ENCODE data around the gene KANSL1. TPM values are rescaled to one million over a fixed set of nuclear protein-coding genes. Genes with fewer than 3 reads are reported as not detected.

KANSL1 gene
- total RNA-seq, 1 donor from 2014 or later: 99.8 TPM

DNA sequence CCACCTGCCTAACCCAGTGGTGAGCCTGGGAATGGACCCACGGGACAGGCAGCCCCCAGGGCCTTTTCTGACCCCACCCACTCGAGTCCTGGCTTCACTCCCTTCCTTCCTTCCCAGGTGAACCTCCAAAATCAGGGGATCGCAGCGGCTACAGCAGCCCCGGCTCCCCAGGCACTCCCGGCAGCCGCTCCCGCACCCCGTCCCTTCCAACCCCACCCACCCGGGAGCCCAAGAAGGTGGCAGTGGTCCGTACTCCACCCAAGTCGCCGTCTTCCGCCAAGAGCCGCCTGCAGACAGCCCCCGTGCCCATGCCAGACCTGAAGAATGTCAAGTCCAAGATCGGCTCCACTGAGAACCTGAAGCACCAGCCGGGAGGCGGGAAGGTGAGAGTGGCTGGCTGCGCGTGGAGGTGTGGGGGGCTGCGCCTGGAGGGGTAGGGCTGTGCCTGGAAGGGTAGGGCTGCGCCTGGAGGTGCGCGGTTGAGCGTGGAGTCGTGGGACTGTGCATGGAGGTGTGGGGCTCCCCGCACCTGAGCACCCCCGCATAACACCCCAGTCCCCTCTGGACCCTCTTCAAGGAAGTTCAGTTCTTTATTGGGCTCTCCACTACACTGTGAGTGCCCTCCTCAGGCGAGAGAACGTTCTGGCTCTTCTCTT is 196.8 kb downstream of the KANSL1 start:
- Mint-ChIP-seq H3K9me3 (ENCODE audit: unreplicated experiment) (no peaks in the 10 kb centered on the region), H3K4me1 (ENCODE audit: low read depth, unreplicated experiment) (peaks cover 6% of the 10 kb centered on the region), H3K36me3 (ENCODE audit: low read depth, unreplicated experiment) (peaks cover 2% of the 10 kb centered on the region), H3K27me3 (ENCODE audit: low read depth, unreplicated experiment) (peaks cover 4% of the 10 kb centered on the region), H3K4me3 (ENCODE audit: unreplicated experiment) (no peak overlapping the region), H3K27ac (ENCODE audit: unreplicated experiment) (no peak overlapping the region)
- DNase-seq (ENCODE audit: low read depth): no peak
- Histone ChIP-seq H3K27me3 (ENCODE audit: insufficient read depth, low read length) (no peaks in the 10 kb centered on the region), H3K9me3 (ENCODE audit: insufficient read depth, low read depth, low read length) (no peaks in the 10 kb centered on the region), H3K9ac (ENCODE audit: low read length) (no peak overlapping the region), H3K79me2 (ENCODE audit: insufficient read depth, low read length) (no peaks in the 10 kb centered on the region), H4K20me1 (ENCODE audit: insufficient read depth, low read length) (no peaks in the 10 kb centered on the region), H3K4me3 (ENCODE audit: insufficient read depth, low read depth, low read length) (no peak overlapping the region), H3K36me3 (ENCODE audit: insufficient read depth, low read length) (no peaks in the 10 kb centered on the region), H3K27ac (ENCODE audit: low read depth, low read length) (no peak overlapping the region), H3K4me2 (ENCODE audit: low read length) (no peak overlapping the region), H3K4me1 (ENCODE audit: insufficient read depth, low read length) (peaks cover 6% of the 10 kb centered on the region), H2AFZ (ENCODE audit: low read depth, low read length) (no peak overlapping the region)
- FAIRE-seq: no peak
- TF ChIP-seq EZH2 (IDR thresholded peaks at IDR 0.05; ENCODE audit: insufficient read depth, low read length): no peak

DNA sequence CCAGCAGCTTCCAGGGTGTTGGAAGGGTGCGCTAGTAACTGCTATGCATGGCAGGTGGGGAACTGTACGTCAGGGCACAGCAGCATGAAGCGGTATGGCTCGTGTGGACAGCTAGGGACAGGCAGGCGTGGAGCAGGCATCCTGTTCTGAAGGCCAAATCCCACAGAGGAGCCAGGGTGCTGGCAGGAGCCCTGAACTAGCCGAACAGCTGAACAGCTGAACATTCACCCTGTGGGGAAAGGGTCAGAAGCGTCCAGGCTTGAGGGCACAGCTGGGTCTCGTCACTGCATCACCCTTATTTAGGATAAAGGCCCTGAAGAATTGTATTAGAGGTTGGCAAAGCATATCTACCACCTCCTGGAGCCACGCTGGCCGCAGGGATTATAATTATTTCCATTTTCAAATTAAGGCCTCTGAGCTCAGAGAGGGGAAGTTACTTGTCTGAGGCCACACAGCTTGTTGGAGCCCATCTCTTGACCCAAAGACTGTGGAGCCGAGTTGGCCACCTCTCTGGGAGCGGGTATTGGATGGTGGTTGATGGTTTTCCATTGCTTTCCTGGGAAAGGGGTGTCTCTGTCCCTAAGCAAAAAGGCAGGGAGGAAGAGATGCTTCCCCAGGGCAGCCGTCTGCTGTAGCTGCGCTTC is 197.5 kb downstream of the KANSL1 start:
- no peaks in the 10 kb centered on the region for H3K9me3 Mint-ChIP-seq (ENCODE audit: unreplicated experiment)
- FAIRE-seq: no peak
- H3K4me1 Mint-ChIP-seq (ENCODE audit: low read depth, unreplicated experiment): peaks cover 6% of the 10 kb centered on the region
- Histone ChIP-seq H3K27me3 (ENCODE audit: insufficient read depth, low read length) (no peaks in the 10 kb centered on the region), H3K4me3 (ENCODE audit: insufficient read depth, low read depth, low read length) (no peak overlapping the region), H3K36me3 (ENCODE audit: insufficient read depth, low read length) (no peaks in the 10 kb centered on the region), H3K79me2 (ENCODE audit: insufficient read depth, low read length) (no peaks in the 10 kb centered on the region), H3K4me2 (ENCODE audit: low read length) (no peak overlapping the region), H3K27ac (ENCODE audit: low read depth, low read length) (no peak overlapping the region), H2AFZ (ENCODE audit: low read depth, low read length) (no peak overlapping the region), H3K9ac (ENCODE audit: low read length) (no peak overlapping the region), H3K4me1 (ENCODE audit: insufficient read depth, low read length) (peaks cover 6% of the 10 kb centered on the region), H3K9me3 (ENCODE audit: insufficient read depth, low read depth, low read length) (no peaks in the 10 kb centered on the region), H4K20me1 (ENCODE audit: insufficient read depth, low read length) (no peaks in the 10 kb centered on the region)
- DNase-seq (ENCODE audit: low read depth): no peak
- peaks cover 2% of the 10 kb centered on the region for H3K36me3 Mint-ChIP-seq (ENCODE audit: low read depth, unreplicated experiment)
- no peak for TF ChIP-seq EZH2 (IDR thresholded peaks at IDR 0.05; ENCODE audit: insufficient read depth, low read length)
- TF ChIP-seq, protein P1, sequence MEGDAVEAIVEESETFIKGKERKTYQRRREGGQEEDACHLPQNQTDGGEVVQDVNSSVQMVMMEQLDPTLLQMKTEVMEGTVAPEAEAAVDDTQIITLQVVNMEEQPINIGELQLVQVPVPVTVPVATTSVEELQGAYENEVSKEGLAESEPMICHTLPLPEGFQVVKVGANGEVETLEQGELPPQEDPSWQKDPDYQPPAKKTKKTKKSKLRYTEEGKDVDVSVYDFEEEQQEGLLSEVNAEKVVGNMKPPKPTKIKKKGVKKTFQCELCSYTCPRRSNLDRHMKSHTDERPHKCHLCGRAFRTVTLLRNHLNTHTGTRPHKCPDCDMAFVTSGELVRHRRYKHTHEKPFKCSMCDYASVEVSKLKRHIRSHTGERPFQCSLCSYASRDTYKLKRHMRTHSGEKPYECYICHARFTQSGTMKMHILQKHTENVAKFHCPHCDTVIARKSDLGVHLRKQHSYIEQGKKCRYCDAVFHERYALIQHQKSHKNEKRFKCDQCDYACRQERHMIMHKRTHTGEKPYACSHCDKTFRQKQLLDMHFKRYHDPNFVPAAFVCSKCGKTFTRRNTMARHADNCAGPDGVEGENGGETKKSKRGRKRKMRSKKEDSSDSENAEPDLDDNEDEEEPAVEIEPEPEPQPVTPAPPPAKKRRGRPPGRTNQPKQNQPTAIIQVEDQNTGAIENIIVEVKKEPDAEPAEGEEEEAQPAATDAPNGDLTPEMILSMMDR (IDR thresholded peaks at IDR 0.05; ENCODE audit: insufficient read depth, low read depth, low read length): no peak
- H3K27ac Mint-ChIP-seq (ENCODE audit: unreplicated experiment): no peak overlapping the region
- no peak overlapping the region for H3K4me3 Mint-ChIP-seq (ENCODE audit: unreplicated experiment)
- H3K27me3 Mint-ChIP-seq (ENCODE audit: low read depth, unreplicated experiment): peaks cover 4% of the 10 kb centered on the region

DNA sequence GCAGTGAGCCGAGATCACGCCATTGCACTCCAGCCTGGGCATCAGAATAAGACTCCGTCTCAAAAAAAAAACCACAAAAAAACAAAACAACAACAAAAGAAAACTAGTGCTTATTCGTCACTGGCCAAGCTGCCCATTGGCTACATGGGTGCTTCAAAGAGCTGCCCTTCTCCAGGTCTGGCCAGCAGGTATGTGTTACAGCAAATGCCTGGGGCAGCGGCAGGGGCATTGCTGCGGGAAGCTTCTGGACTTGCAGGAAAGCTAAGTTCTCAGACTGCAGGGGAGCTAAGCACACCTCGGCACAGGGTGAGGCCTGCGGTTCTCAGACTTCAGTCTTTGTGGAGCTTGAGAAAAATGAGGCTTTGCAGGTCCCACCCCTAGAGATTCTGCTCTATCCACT is 198.2 kb downstream of the KANSL1 start:
- H3K27me3 Mint-ChIP-seq (ENCODE audit: low read depth, unreplicated experiment): peaks cover 4% of the 10 kb centered on the region
- H3K9me3 Mint-ChIP-seq (ENCODE audit: unreplicated experiment): peaks cover under 1% of the 10 kb centered on the region

More for the DNA sequence above, 198.2 kb downstream of the KANSL1 start:
- FAIRE-seq (no peak), DNase-seq (ENCODE audit: low read depth) (no peak)
- Histone ChIP-seq H3K79me2 (ENCODE audit: insufficient read depth, low read length) (no peaks in the 10 kb centered on the region), H3K4me3 (ENCODE audit: insufficient read depth, low read depth, low read length) (no peak overlapping the region), H3K9ac (ENCODE audit: low read length) (no peak overlapping the region), H3K27ac (ENCODE audit: low read depth, low read length) (no peak overlapping the region), H3K36me3 (ENCODE audit: insufficient read depth, low read length) (no peaks in the 10 kb centered on the region), H3K9me3 (ENCODE audit: insufficient read depth, low read depth, low read length) (no peaks in the 10 kb centered on the region), H3K4me1 (ENCODE audit: insufficient read depth, low read length) (peaks cover 6% of the 10 kb centered on the region), H3K27me3 (ENCODE audit: insufficient read depth, low read length) (no peaks in the 10 kb centered on the region), H3K4me2 (ENCODE audit: low read length) (no peak overlapping the region), H2AFZ (ENCODE audit: low read depth, low read length) (no peak overlapping the region), H4K20me1 (ENCODE audit: insufficient read depth, low read length) (no peaks in the 10 kb centered on the region)
- H3K4me1 Mint-ChIP-seq (ENCODE audit: low read depth, unreplicated experiment): peaks cover 6% of the 10 kb centered on the region
- H3K4me3 Mint-ChIP-seq (ENCODE audit: unreplicated experiment): no peak overlapping the region
- H3K27ac Mint-ChIP-seq (ENCODE audit: unreplicated experiment): peak overlapping the region; percentile 26
- no peak for TF ChIP-seq EZH2 (IDR thresholded peaks at IDR 0.05; ENCODE audit: insufficient read depth, low read length)
- TF ChIP-seq, protein P1 (IDR thresholded peaks at IDR 0.05; ENCODE audit: insufficient read depth, low read depth, low read length): no peak
- peaks cover 2% of the 10 kb centered on the region for H3K36me3 Mint-ChIP-seq (ENCODE audit: low read depth, unreplicated experiment)
